Glutamatergic neuron (in vitro differentiated cells): ENCODE results near the gene MAEL. TPM values are rescaled to one million over a fixed set of nuclear protein-coding genes. Genes with fewer than 3 reads are reported as not detected.

Experiments
- DNase-seq: peaks from one replicate; pipeline ENCODE4 v3.0.0; 2022
- H3K27ac Mint-ChIP-seq: one replicate; pipeline ENCODE4 v1.8.0; 2020; ENCODE audit warnings: mild to moderate bottlenecking, mixed read lengths, inconsistent platforms; ENCODE audit not compliant: unreplicated experiment
- H3K27me3 Mint-ChIP-seq: one replicate; pipeline ENCODE4 v1.8.0; 2020; ENCODE audit warnings: mild to moderate bottlenecking, moderate library complexity, mixed read lengths, inconsistent platforms; ENCODE audit not compliant: unreplicated experiment
- H3K36me3 Mint-ChIP-seq: one replicate; pipeline ENCODE4 v1.8.0; 2020; ENCODE audit warnings: mild to moderate bottlenecking, mixed read lengths, inconsistent platforms; ENCODE audit not compliant: unreplicated experiment
- H3K4me1 Mint-ChIP-seq: one replicate; pipeline ENCODE4 v1.8.0; 2020; ENCODE audit warnings: mild to moderate bottlenecking, low read depth, mixed read lengths, inconsistent platforms; ENCODE audit not compliant: unreplicated experiment
- H3K4me3 Mint-ChIP-seq: one replicate; pipeline ENCODE4 v1.8.0; 2020; ENCODE audit warnings: mild to moderate bottlenecking, mixed read lengths, inconsistent platforms; ENCODE audit not compliant: unreplicated experiment
- H3K9me3 Mint-ChIP-seq: one replicate; pipeline ENCODE4 v1.8.0; 2020; ENCODE audit warnings: mild to moderate bottlenecking, moderate library complexity, mixed read lengths, inconsistent platforms; ENCODE audit not compliant: unreplicated experiment
- CTCF ChIP-seq: fragments of 200-600 bp; sonication (generic); IDR thresholded peaks from one replicate; pipeline ENCODE4 v1.5.0; 2021; ENCODE audit not compliant: partially characterized antibody, unreplicated experiment
- total RNA-seq: library from RNA; stranded (reverse); fragmentation: NEBNext Ultra II Directional; extraction: Animal tissue kit (Norgen Biotek cat#: 25700); gene quantifications from one replicate; pipeline ENCODE4 v1.2.1, GENCODE V29; 2021; ENCODE audit not compliant: unreplicated experiment

The MAEL gene
- total RNA-seq, 1 donor from 2014 or later: not detected

- H3K9me3 Mint-ChIP-seq: no peaks in the 10 kb centered on the region
Measured at GRCh38 chr1:166948856-166949350, 40.2 kb upstream of the MAEL start.

DNA sequence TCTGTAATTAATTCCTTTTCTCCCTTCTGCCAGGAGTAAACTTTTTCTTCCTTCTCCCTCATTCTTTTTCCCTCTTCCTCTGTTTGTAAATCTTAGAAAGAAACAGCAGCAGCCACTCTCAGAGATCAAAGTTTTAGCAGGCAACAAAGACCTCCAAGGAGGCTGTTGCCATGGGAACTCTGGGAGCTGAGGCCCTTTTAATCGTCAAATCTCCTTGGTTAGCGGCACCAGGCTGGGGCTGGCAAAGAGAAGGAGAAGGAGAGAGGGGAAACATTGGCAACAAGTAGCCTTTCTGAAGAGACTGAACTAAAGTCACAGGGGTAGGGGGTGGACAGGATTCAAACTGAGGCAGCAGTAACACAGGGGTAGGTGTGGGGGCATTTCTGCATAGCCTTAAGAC is 38.9 kb upstream of the MAEL start:
- no peak for TF ChIP-seq CTCF
- no peaks in the 10 kb centered on the region for H3K27me3 Mint-ChIP-seq
- no peaks in the 10 kb centered on the region for H3K9me3 Mint-ChIP-seq
- no peak overlapping the region for H3K27ac Mint-ChIP-seq
- H3K4me1 Mint-ChIP-seq: peaks cover 2% of the 10 kb centered on the region
- H3K36me3 Mint-ChIP-seq: no peaks in the 10 kb centered on the region
- no peak overlapping the region for H3K4me3 Mint-ChIP-seq
- DNase-seq: no peak

More at GRCh38 chr1:166948856-166949350, 40.2 kb upstream of the MAEL start:
- no peak overlapping the region for H3K4me3 Mint-ChIP-seq
- TF ChIP-seq CTCF: no peak
- DNase-seq: no peak
- H3K4me1 Mint-ChIP-seq: peaks cover 2% of the 10 kb centered on the region
- H3K27me3 Mint-ChIP-seq: no peaks in the 10 kb centered on the region
- no peak overlapping the region for H3K27ac Mint-ChIP-seq
- H3K36me3 Mint-ChIP-seq: no peaks in the 10 kb centered on the region

DNA sequence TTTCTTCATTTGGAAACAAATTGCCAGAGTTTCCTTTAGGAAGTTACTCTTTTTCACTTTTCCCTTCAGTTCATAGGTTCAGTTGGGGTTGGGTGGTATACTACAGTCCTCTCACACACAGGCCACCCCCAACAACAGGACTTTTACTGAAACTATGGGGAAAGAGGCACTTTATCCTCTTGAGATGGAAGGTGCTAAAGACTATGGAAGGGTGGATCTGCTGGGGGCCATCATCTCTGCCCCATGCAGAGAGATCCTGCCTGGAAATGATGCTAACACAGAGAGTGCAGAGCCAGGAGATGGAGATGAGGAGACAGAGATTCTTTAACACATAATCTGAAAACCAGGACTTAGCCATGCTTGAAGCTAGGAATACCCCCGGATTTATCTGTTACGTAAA is 38.0 kb upstream of the MAEL start:
- H3K9me3 Mint-ChIP-seq: no peaks in the 10 kb centered on the region
- no peak for TF ChIP-seq CTCF
- no peak for DNase-seq
- peaks cover 2% of the 10 kb centered on the region for H3K4me1 Mint-ChIP-seq
- H3K27me3 Mint-ChIP-seq: no peaks in the 10 kb centered on the region
- no peak overlapping the region for H3K27ac Mint-ChIP-seq
- no peaks in the 10 kb centered on the region for H3K36me3 Mint-ChIP-seq
- no peak overlapping the region for H3K4me3 Mint-ChIP-seq

- no peak for DNase-seq
- H3K27me3 Mint-ChIP-seq: no peaks in the 10 kb centered on the region
- no peaks in the 10 kb centered on the region for H3K9me3 Mint-ChIP-seq
- H3K4me1 Mint-ChIP-seq: peaks cover 2% of the 10 kb centered on the region
- H3K36me3 Mint-ChIP-seq: no peaks in the 10 kb centered on the region
- no peak overlapping the region for H3K27ac Mint-ChIP-seq
- H3K4me3 Mint-ChIP-seq: no peak overlapping the region
- no peak for TF ChIP-seq CTCF
Measured at GRCh38 chr1:166952002-166952746, 36.9 kb upstream of the MAEL start.

GRCh38 chr1:166953491-166953890 is 35.6 kb upstream of the MAEL start:
- Mint-ChIP-seq H3K4me1 (no peaks in the 10 kb centered on the region), H3K27me3 (no peaks in the 10 kb centered on the region), H3K9me3 (no peaks in the 10 kb centered on the region), H3K27ac (no peak overlapping the region), H3K36me3 (no peaks in the 10 kb centered on the region), H3K4me3 (no peak overlapping the region)
- no peak for TF ChIP-seq CTCF
- DNase-seq: no peak
